ENCODE measurements around the gene GPD2. TPM values are rescaled to one million over a fixed set of nuclear protein-coding genes. Genes with fewer than 3 reads are reported as not detected.

GPD2 gene
- total and polyA plus RNA-seq, 2 of the 8 experiments (the other 6 are each of a cell fraction or from before 2014, with no cell fraction given) = 8.4 to 43.1 TPM

GRCh38 chr2:156400706-156401678, 35.2 kb upstream of the GPD2 start (continued):
- TF ChIP-seq KDM1A (IDR thresholded peaks at IDR 0.05; ENCODE audit: borderline replicate concordance, low read length) = no peak
- no peak for TF ChIP-seq CBX5 (IDR thresholded peaks at IDR 0.05; ENCODE audit: low read depth, low read length)
- TF ChIP-seq POLR2AphosphoS5 (IDR thresholded peaks at IDR 0.05; ENCODE audit: low read depth, low read length) = no peak
- no peak for TF ChIP-seq CBX8 (IDR thresholded peaks at IDR 0.05; ENCODE audit: borderline replicate concordance, low read depth, low read length)
- no peak for TF ChIP-seq SIN3A (conservative IDR thresholded peaks at IDR 0.05 in 1 of 2, IDR thresholded peaks at IDR 0.05 in 1 of 2; ENCODE audit: low read depth in 1 of 2, low read length in 2 of 2)
- no peak for TF ChIP-seq EGR1 (IDR thresholded peaks at IDR 0.05; ENCODE audit: borderline replicate concordance, low read depth, low read length)
- no peak for TF ChIP-seq KDM5A (IDR thresholded peaks at IDR 0.05; ENCODE audit: low read length)
- TF ChIP-seq CHD7 (IDR thresholded peaks at IDR 0.05; ENCODE audit: insufficient replicate concordance, low read length) = peak; percentile 28
- no peak for TF ChIP-seq JUN (IDR thresholded peaks at IDR 0.05; ENCODE audit: low read depth, low read length)

Data from H1 (cell line).